GM23338 (cell line): ENCODE measurements around the gene GGTLC2. TPM values are rescaled to one million over a fixed set of nuclear protein-coding genes. Genes with fewer than 3 reads are reported as not detected.

ENCODE experiments used
- ATAC-seq: fragments of 200-7000 bp; cut with Tn5 transposase; 3 replicates; pipeline ENCODE4 v1.9.1; 2020
- DNase-seq: peaks from one replicate; pipeline ENCODE4 v3.0.0-alpha.2; 2015; ENCODE audit warnings: low spot score
- H2AFZ ChIP-seq: fragments of 200-600 bp; sonication (generic); 2 replicates; pipeline ENCODE4 v1.8.0; 2016; ENCODE audit warnings: antibody characterized with exemption, mild to moderate bottlenecking, moderate library complexity
- H3F3A ChIP-seq: fragments of 200-600 bp; sonication (generic); replicated peaks from 2 replicates; pipeline ENCODE4 v1.8.0; 2017; ENCODE audit warnings: antibody characterized with exemption, mixed run types, low read depth
- H3K27ac ChIP-seq: fragments of 200-600 bp; sonication (generic); 2 replicates; pipeline ENCODE4 v1.6.1; 2016; ENCODE audit warnings: low read depth
- H3K27me3 ChIP-seq: fragments of 200-600 bp; sonication (generic); 2 replicates; pipeline ENCODE4 v1.8.0; 2016; ENCODE audit warnings: mild to moderate bottlenecking, mixed run types, moderate library complexity; ENCODE audit not compliant: insufficient read depth
- H3K36me3 ChIP-seq: fragments of 200-600 bp; sonication (generic); 2 replicates; pipeline ENCODE4 v1.8.0; 2016; ENCODE audit warnings: mild to moderate bottlenecking; ENCODE audit not compliant: insufficient read depth
- H3K4me1 ChIP-seq: fragments of 200-600 bp; sonication (generic); 2 replicates; pipeline ENCODE4 v1.8.0; 2016; ENCODE audit warnings: mild to moderate bottlenecking, moderate library complexity; ENCODE audit not compliant: insufficient read depth
- H3K4me2 ChIP-seq: fragments of 200-600 bp; sonication (generic); 2 replicates; pipeline ENCODE4 v1.7.1; 2017; ENCODE audit warnings: mixed run types
- H3K4me3 ChIP-seq: fragments of 200-600 bp; sonication (generic); 2 replicates; pipeline ENCODE4 v1.6.1; 2016; ENCODE audit warnings: mixed run types
- H3K79me2 ChIP-seq: fragments of 200-600 bp; sonication (generic); replicated peaks from 2 replicates; pipeline ENCODE4 v1.8.0; 2017; ENCODE audit warnings: mild to moderate bottlenecking; ENCODE audit not compliant: insufficient read depth
- H3K9me2 ChIP-seq: fragments of 200-600 bp; sonication (generic); 2 replicates; pipeline ENCODE4 v1.8.0; 2017; ENCODE audit not compliant: insufficient read depth
- H4K20me1 ChIP-seq: fragments of 200-600 bp; sonication (generic); replicated peaks from 2 replicates; pipeline ENCODE4 v1.8.0; 2017; ENCODE audit warnings: mild to moderate bottlenecking; ENCODE audit not compliant: insufficient read depth
- H3K27ac Mint-ChIP-seq: 2 replicates; pipeline ENCODE4 v1.8.0; 2020; ENCODE audit warnings: inconsistent platforms, mild to moderate bottlenecking, moderate library complexity, mixed read lengths
- H3K27me3 Mint-ChIP-seq: 3 replicates; pipeline ENCODE4 v1.8.0; 2022; ENCODE audit warnings: low read depth, mild to moderate bottlenecking, moderate library complexity, mixed read lengths, inconsistent platforms; ENCODE audit not compliant: insufficient read depth, poor library complexity
- H3K36me3 Mint-ChIP-seq: 3 replicates; pipeline ENCODE4 v1.8.0; 2021; ENCODE audit warnings: low read depth, mild to moderate bottlenecking, inconsistent platforms, moderate library complexity, mixed read lengths
- H3K4me1 Mint-ChIP-seq: 3 replicates; pipeline ENCODE4 v1.8.0; 2020; ENCODE audit warnings: mild to moderate bottlenecking, inconsistent platforms, mixed read lengths
- H3K4me3 Mint-ChIP-seq: 3 replicates; pipeline ENCODE4 v1.8.0; 2021; ENCODE audit warnings: moderate library complexity, mild to moderate bottlenecking, inconsistent platforms, mixed read lengths
- H3K9me3 Mint-ChIP-seq: 3 replicates; pipeline ENCODE4 v1.8.0; 2020; ENCODE audit warnings: moderate library complexity, mild to moderate bottlenecking, inconsistent platforms, mixed read lengths
- NANOG ChIP-seq: IDR thresholded peaks from 2 replicates; pipeline ENCODE4 v1.6.1; 2016; ENCODE audit warnings: antibody characterized with exemption, borderline replicate concordance
- ZNF114 ChIP-seq: fragments of 250-450 bp; sonication (Bioruptor Pico); IDR thresholded peaks from 2 replicates; pipeline ENCODE4 v1.5.0; 2020; ENCODE audit warnings: mild to moderate bottlenecking, moderate library complexity
- ZNF331 ChIP-seq: fragments of 250-450 bp; sonication (Bioruptor Pico); IDR thresholded peaks from 2 replicates; pipeline ENCODE4 v1.5.0; 2020; ENCODE audit warnings: low read depth, mild to moderate bottlenecking, moderate library complexity
- polyA plus RNA-seq: library from polyadenylated mRNA; unstranded; fragments of >200 nt; fragmentation: Nextera tagmentation; extraction: Ambion mirVana; gene quantifications from 2 replicates; pipeline ENCODE4 v1.2.1, GENCODE V29; 2016
- total RNA-seq: library from RNA; depleted of rRNA; stranded (reverse); fragments of >200 nt; shearing (Covaris generic); gene quantifications from 2 replicates; pipeline ENCODE4 v1.2.3, GENCODE V29; 2014
- TF ChIP-seq, protein P1 (sequence below): fragments of 250-450 bp; sonication (Bioruptor Pico); IDR thresholded peaks from 2 replicates; pipeline ENCODE4 v1.5.0; 2020; ENCODE audit warnings: mild to moderate bottlenecking, moderate library complexity
- TF ChIP-seq, protein P2 (sequence below), 2 experiments: fragments of 200-600 bp in 1 of 2; sonication (generic) in 1 of 2; conservative IDR thresholded peaks; 2 replicates each; pipeline versions ENCODE4 v1.5.1 to v1.6.1; 2016 to 2017; ENCODE audit warnings: antibody characterized with exemption in 2 of 2, low read depth in 2 of 2, mild to moderate bottlenecking in 2 of 2, moderate library complexity in 1 of 2

The GGTLC2 gene
- total and polyA plus RNA-seq, 2 experiments from 2014 or later, result not detected

DNA sequence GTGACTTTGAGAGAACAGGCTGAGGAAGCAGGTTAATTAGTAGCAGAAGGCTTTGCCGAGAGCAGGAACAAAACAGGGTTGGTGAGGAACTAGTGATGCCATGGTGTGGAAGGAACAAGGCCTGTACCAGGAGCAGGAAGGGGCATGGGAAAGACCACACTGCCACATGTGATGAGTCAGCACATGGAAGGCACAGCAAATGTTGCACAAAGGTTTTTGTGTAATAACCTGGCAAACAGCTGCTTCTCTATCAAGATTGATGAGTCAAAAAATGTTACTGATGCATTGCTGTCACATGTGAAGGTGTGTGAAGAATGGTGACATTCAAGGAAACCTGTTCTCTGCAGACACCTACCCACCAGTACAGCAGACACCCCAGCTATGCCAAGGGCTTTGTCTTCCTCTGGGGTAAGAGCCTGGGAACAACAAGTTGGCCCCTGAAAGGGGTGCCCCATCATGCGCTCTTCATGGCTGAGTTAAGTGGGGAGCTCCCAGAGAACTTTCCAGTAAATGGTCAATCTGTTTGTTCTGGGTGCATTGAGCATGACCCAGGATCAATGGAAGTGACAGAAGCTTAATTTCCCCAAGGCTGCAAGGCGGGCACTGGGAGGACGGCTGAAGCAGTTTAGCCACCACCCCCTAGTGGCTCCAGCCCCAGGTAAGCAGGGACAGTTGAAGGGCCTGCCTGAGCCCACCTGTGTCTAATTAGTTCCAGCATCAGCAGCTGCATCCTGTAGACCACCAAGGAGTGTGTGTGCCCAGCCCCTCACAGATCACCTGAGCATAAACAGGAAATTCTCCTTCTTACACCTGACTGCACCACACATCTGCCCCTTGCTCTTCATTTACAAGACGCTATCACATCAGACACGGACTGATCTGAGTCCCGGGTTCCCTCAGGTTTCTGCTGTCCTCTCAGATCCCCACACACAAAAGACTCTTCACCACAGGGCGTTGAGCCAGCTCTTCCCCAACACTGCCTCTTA lies 47.6 kb downstream of the GGTLC2 start (continued):
- TF ChIP-seq, protein P1, sequence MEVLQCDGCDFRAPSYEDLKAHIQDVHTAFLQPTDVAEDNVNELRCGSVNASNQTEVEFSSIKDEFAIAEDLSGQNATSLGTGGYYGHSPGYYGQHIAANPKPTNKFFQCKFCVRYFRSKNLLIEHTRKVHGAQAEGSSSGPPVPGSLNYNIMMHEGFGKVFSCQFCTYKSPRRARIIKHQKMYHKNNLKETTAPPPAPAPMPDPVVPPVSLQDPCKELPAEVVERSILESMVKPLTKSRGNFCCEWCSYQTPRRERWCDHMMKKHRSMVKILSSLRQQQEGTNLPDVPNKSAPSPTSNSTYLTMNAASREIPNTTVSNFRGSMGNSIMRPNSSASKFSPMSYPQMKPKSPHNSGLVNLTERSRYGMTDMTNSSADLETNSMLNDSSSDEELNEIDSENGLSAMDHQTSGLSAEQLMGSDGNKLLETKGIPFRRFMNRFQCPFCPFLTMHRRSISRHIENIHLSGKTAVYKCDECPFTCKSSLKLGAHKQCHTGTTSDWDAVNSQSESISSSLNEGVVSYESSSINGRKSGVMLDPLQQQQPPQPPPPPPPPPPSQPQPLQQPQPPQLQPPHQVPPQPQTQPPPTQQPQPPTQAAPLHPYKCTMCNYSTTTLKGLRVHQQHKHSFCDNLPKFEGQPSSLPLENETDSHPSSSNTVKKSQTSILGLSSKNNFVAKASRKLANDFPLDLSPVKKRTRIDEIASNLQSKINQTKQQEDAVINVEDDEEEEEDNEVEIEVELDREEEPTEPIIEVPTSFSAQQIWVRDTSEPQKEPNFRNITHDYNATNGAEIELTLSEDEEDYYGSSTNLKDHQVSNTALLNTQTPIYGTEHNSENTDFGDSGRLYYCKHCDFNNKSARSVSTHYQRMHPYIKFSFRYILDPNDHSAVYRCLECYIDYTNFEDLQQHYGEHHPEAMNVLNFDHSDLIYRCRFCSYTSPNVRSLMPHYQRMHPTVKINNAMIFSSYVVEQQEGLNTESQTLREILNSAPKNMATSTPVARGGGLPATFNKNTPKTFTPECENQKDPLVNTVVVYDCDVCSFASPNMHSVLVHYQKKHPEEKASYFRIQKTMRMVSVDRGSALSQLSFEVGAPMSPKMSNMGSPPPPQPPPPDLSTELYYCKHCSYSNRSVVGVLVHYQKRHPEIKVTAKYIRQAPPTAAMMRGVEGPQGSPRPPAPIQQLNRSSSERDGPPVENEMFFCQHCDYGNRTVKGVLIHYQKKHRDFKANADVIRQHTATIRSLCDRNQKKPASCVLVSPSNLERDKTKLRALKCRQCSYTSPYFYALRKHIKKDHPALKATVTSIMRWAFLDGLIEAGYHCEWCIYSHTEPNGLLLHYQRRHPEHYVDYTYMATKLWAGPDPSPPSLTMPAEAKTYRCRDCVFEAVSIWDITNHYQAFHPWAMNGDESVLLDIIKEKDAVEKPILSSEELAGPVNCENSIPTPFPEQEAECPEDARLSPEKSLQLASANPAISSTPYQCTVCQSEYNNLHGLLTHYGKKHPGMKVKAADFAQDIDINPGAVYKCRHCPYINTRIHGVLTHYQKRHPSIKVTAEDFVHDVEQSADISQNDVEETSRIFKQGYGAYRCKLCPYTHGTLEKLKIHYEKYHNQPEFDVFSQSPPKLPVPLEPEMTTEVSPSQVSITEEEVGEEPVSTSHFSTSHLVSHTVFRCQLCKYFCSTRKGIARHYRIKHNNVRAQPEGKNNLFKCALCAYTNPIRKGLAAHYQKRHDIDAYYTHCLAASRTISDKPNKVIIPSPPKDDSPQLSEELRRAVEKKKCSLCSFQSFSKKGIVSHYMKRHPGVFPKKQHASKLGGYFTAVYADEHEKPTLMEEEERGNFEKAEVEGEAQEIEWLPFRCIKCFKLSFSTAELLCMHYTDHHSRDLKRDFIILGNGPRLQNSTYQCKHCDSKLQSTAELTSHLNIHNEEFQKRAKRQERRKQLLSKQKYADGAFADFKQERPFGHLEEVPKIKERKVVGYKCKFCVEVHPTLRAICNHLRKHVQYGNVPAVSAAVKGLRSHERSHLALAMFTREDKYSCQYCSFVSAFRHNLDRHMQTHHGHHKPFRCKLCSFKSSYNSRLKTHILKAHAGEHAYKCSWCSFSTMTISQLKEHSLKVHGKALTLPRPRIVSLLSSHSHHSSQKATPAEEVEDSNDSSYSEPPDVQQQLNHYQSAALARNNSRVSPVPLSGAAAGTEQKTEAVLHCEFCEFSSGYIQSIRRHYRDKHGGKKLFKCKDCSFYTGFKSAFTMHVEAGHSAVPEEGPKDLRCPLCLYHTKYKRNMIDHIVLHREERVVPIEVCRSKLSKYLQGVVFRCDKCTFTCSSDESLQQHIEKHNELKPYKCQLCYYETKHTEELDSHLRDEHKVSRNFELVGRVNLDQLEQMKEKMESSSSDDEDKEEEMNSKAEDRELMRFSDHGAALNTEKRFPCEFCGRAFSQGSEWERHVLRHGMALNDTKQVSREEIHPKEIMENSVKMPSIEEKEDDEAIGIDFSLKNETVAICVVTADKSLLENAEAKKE (CRISPR knock-in tag), result no peak
- TF ChIP-seq NANOG (no peak), ZNF331 (CRISPR knock-in tag) (no peak)

DNA sequence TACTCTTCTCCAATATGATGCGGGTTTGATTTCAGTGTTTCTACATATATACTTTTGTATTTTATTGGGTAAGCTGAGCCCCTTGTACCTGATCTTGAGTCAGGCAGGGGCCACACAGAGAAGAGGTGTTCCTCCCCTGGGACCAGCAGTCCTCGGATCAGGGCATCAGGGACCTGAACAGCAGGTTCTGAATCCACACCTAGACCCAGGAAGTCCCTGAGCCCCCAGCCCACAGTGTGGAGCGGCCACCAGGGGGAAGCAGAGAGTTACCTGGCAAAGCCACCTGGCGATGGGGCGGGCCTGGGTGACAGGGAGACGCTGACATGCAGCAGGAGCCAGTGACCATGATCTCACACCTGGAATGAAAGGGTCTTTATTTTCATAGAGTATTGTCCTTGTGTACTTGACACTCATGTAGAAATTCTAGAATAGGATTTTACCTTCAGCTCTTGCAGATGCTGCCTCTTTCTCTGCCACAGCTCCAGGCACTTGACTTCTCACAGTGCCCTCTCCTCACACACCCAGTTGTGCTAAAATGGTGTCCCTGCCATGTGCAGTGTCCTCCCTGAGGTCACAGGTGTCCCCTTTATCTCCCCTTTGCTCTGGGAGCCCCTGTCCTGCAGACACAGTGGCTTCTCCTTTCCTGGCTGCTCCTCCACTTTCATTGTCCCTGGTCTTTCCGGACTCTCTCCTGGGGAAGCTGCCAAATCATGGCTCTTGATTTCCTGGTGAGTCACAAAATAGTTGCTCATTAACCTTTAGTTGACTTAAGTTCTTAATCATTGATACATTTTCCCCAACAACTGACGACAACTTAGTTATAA lies 48.5 kb downstream of the GGTLC2 start:
- no peaks in the 10 kb centered on the region for H3K4me1 ChIP-seq
- H2AFZ ChIP-seq, result 0 out of 2 replicates have a peak overlapping the region, but pooled peaks have one; percentile 47
- Mint-ChIP-seq H3K27ac (no peak overlapping the region), H3K36me3 (no peaks in the 10 kb centered on the region; the same call in 2 of the 3 replicates), H3K9me3 (no peaks in the 10 kb centered on the region), H3K4me1 (peaks cover 4% of the 10 kb centered on the region), H3K4me3 (no peak overlapping the region; the same call in 2 of the 3 replicates), H3K27me3 (peaks cover 68% of the 10 kb centered on the region)
- no peaks in the 10 kb centered on the region for H3K79me2 ChIP-seq
- no peaks in the 10 kb centered on the region for H3K36me3 ChIP-seq
- ATAC-seq (peak; percentile 96), DNase-seq (peak; percentile 86)
- no peaks in the 10 kb centered on the region for H3F3A ChIP-seq
- H3K4me3 ChIP-seq, result no peak overlapping the region
- H3K4me2 ChIP-seq, result no peak overlapping the region
- no peaks in the 10 kb centered on the region; the same call in 1 of the 2 replicates for H4K20me1 ChIP-seq
- no peaks in the 10 kb centered on the region for H3K9me2 ChIP-seq
- no peak overlapping the region for H3K27ac ChIP-seq
- TF ChIP-seq ZNF114, result no peak
- TF ChIP-seq, protein P2, sequence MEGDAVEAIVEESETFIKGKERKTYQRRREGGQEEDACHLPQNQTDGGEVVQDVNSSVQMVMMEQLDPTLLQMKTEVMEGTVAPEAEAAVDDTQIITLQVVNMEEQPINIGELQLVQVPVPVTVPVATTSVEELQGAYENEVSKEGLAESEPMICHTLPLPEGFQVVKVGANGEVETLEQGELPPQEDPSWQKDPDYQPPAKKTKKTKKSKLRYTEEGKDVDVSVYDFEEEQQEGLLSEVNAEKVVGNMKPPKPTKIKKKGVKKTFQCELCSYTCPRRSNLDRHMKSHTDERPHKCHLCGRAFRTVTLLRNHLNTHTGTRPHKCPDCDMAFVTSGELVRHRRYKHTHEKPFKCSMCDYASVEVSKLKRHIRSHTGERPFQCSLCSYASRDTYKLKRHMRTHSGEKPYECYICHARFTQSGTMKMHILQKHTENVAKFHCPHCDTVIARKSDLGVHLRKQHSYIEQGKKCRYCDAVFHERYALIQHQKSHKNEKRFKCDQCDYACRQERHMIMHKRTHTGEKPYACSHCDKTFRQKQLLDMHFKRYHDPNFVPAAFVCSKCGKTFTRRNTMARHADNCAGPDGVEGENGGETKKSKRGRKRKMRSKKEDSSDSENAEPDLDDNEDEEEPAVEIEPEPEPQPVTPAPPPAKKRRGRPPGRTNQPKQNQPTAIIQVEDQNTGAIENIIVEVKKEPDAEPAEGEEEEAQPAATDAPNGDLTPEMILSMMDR (conservative IDR thresholded peaks at IDR 0.05; ENCODE audit: low read depth in 2 of 2), result peak; percentile 82 to 87
- H3K27me3 ChIP-seq, result peaks cover 98% of the 10 kb centered on the region
